Measurements from ENCODE around the gene GPR15LG. TPM values are rescaled to one million over a fixed set of nuclear protein-coding genes. Genes with fewer than 3 reads are reported as not detected.

Gene GPR15LG
- total and polyA plus RNA-seq, 2 donors (not counting 3 experiments of a cell fraction or from before 2014, with no cell fraction given): not detected

DNA sequence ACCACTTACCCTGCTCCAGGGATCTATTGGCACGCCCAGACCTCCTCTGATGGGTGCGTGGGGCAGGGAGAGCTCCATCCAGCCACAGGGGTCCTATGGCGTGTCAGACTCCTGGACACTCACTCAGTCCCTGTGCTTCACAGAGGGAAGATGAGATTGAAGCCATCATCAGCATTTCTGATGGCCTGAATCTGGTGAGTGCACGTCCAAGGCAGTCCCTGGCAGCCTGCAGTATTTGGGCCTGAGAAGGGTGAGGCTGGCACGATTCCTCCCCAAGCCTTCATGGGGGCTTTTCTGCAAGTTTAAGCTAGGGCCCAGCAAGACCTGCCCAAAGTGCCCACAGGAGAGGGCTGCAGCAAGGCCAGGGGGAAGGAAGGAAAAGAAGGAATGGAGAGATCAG lies 24.0 kb downstream of the GPR15LG start:
- Histone ChIP-seq H3K79me2 (ENCODE audit: control insufficient read depth, insufficient read depth, low read length) (no peaks in the 10 kb centered on the region), H3K36me3 (ENCODE audit: control insufficient read depth in 2 of 2, extremely low read depth in 1 of 2, insufficient read depth in 2 of 2, low read length in 2 of 2) (no peaks in the 10 kb centered on the region), H3K9ac (replicated peaks; ENCODE audit: extremely low read depth, insufficient read depth, low read length) (no peak overlapping the region), H3K9me1 (replicated peaks; ENCODE audit: control insufficient read depth, extremely low read depth, insufficient read depth, low read length) (no peaks in the 10 kb centered on the region), H3K9me3 (replicated peaks; ENCODE audit: control insufficient read depth, insufficient read depth, low read length) (no peaks in the 10 kb centered on the region), H3K4me1 (ENCODE audit: control insufficient read depth, extremely low read depth, insufficient read depth, low read length) (no peaks in the 10 kb centered on the region), H2AFZ (ENCODE audit: low read depth, low read length) (no peak overlapping the region), H3K27ac (ENCODE audit: insufficient read depth, low read depth, low read length) (no peak overlapping the region), H3K4me2 (ENCODE audit: insufficient read depth, low read length) (no peak overlapping the region), H3K27me3 (ENCODE audit: control insufficient read depth in 2 of 2, insufficient read depth in 2 of 2, low read length in 2 of 2) (peaks cover 31% of the 10 kb centered on the region in 2 experiments), H4K20me1 (replicated peaks; ENCODE audit: control insufficient read depth, extremely low read depth, insufficient read depth, low read length) (no peaks in the 10 kb centered on the region), H3K4me3 (replicated peaks in 1 of 3; ENCODE audit: insufficient read depth in 1 of 3, low read depth in 1 of 3, low read length in 3 of 3) (no peak overlapping the region)
- DNase-seq (ENCODE audit: low read depth, low spot score) (no peak), FAIRE-seq (no peak)
- ChIA-PET CTCF (no interaction called here), POLR2A (no interaction called here)
- TF ChIP-seq JUN (IDR thresholded peaks at IDR 0.05; ENCODE audit: borderline replicate concordance, insufficient read depth, insufficient read length, low read depth): no peak
- no peak for TF ChIP-seq POLR2A (IDR thresholded peaks at IDR 0.05; ENCODE audit: low read depth, low read length)
- no peak for TF ChIP-seq MYC (IDR thresholded peaks at IDR 0.05; ENCODE audit: low read depth, low read length)
- no peak for TF ChIP-seq FOS (IDR thresholded peaks at IDR 0.05; ENCODE audit: borderline replicate concordance, insufficient read depth, low read length)
- TF ChIP-seq GATA2 (IDR thresholded peaks at IDR 0.05; ENCODE audit: insufficient read depth, insufficient read length, low read depth, low read length): no peak
- no peak for TF ChIP-seq EZH2 (IDR thresholded peaks at IDR 0.05; ENCODE audit: borderline replicate concordance, low read depth, low read length, severe bottlenecking)
- TF ChIP-seq, protein P1, sequence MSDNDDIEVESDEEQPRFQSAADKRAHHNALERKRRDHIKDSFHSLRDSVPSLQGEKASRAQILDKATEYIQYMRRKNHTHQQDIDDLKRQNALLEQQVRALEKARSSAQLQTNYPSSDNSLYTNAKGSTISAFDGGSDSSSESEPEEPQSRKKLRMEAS (IDR thresholded peaks at IDR 0.05; ENCODE audit: insufficient read depth, insufficient read length): no peak
- TF ChIP-seq POLR2AphosphoS5 (IDR thresholded peaks at IDR 0.05; ENCODE audit: insufficient read depth, low read depth, low read length): no peak
- TF ChIP-seq, protein P2, sequence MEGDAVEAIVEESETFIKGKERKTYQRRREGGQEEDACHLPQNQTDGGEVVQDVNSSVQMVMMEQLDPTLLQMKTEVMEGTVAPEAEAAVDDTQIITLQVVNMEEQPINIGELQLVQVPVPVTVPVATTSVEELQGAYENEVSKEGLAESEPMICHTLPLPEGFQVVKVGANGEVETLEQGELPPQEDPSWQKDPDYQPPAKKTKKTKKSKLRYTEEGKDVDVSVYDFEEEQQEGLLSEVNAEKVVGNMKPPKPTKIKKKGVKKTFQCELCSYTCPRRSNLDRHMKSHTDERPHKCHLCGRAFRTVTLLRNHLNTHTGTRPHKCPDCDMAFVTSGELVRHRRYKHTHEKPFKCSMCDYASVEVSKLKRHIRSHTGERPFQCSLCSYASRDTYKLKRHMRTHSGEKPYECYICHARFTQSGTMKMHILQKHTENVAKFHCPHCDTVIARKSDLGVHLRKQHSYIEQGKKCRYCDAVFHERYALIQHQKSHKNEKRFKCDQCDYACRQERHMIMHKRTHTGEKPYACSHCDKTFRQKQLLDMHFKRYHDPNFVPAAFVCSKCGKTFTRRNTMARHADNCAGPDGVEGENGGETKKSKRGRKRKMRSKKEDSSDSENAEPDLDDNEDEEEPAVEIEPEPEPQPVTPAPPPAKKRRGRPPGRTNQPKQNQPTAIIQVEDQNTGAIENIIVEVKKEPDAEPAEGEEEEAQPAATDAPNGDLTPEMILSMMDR (IDR thresholded peaks at IDR 0.05; ENCODE audit: extremely low read depth in 1 of 2, insufficient read depth in 1 of 2, low read depth in 1 of 2, low read length in 2 of 2): no peak
- dilution Hi-C loops (cut with MboI; ENCODE audit: extremely low pct_ligation_motif_present, low sequenced_read_pairs) (no loop called here), intact Hi-C loops (cut with micrococcal nuclease) (no loop called here)
- no TSS peak for BruUV-seq (replicated peaks)

All from endothelial cell of umbilical vein (primary cell).